H1 (cell line): ENCODE data around the gene TLK2. TPM values are rescaled to one million over a fixed set of nuclear protein-coding genes. Genes with fewer than 3 reads are reported as not detected.

Experiments
- CTCF ChIA-PET: fragments of 300-600 bp; sonication (Branson Sonifier 250); formaldehyde crosslinking; loops from one replicate; lab custom pipeline; 2021; ENCODE audit not compliant: partially characterized antibody; lab: Charles Lee
- POLR2A ChIA-PET: fragments of 300-600 bp; sonication (Branson Sonifier 250); formaldehyde crosslinking; loops from one replicate; lab custom pipeline; 2021; ENCODE audit warnings: inconsistent platforms; ENCODE audit not compliant: partially characterized antibody; lab: Charles Lee
- DNase-seq, 2 experiments: peaks; one replicate each; pipeline versions ENCODE4 v3.0.0 to v3.0.0-alpha.2; 2010 to 2022; ENCODE audit warnings: low spot score in 2 of 2, low read depth in 1 of 2, mixed read lengths in 1 of 2
- FAIRE-seq: peaks from 2 replicates; lab custom pipeline; 2011; peaks lifted over from hg19 to GRCh38; lab: Jason Lieb, UNC
- H2AFZ ChIP-seq: 2 replicates; pipeline ENCODE4 v1.8.1; 2012; ENCODE audit warnings: low read length, inconsistent platforms
- H2AK5ac ChIP-seq: 2 replicates; pipeline ENCODE4 v1.6.1; 2013; ENCODE audit warnings: low read depth, low read length
- H2BK120ac ChIP-seq: replicated peaks from 2 replicates; pipeline ENCODE3; 2013; ENCODE audit warnings: low read depth, low read length, inconsistent platforms
- H2BK12ac ChIP-seq: 2 replicates; pipeline ENCODE4 v1.6.1; 2013; ENCODE audit warnings: low read depth, low read length
- H2BK15ac ChIP-seq: 2 replicates; pipeline ENCODE4 v1.6.1; 2013; ENCODE audit warnings: low read length
- H2BK20ac ChIP-seq: 2 replicates; pipeline ENCODE4 v1.6.1; 2013; ENCODE audit warnings: low read length
- H2BK5ac ChIP-seq: 2 replicates; pipeline ENCODE4 v1.6.1; 2013; ENCODE audit warnings: low read depth, low read length
- H3K14ac ChIP-seq: 2 replicates; pipeline ENCODE4 v1.6.1; 2013; ENCODE audit warnings: inconsistent platforms; ENCODE audit not compliant: insufficient read length
- H3K18ac ChIP-seq: 2 replicates; pipeline ENCODE4 v1.6.1; 2013; ENCODE audit warnings: low read length; ENCODE audit errors: extremely low read depth
- H3K23ac ChIP-seq: 2 replicates; pipeline ENCODE4 v1.6.1; 2013; ENCODE audit warnings: inconsistent platforms; ENCODE audit not compliant: insufficient read length
- H3K23me2 ChIP-seq: 2 replicates; pipeline ENCODE4 v1.6.1; 2013; ENCODE audit warnings: low read depth, low read length
- H3K27ac ChIP-seq: 2 replicates; pipeline ENCODE4 v1.6.1; 2011; ENCODE audit warnings: low read depth, low read length, inconsistent platforms
- H3K27me3 ChIP-seq, 4 experiments: replicated peaks in 1 of 4; 1 replicate in 1 of 4; 2 replicates in 3 of 4; pipeline versions ENCODE4 v1.6.1 to v1.8.1; 2011 to 2013; ENCODE audit warnings: low read length in 3 of 4, mild to moderate bottlenecking in 3 of 4, inconsistent platforms in 2 of 4, mixed read lengths in 2 of 4, moderate library complexity in 1 of 4; ENCODE audit not compliant: control insufficient read depth in 3 of 4, insufficient read depth in 3 of 4; ENCODE audit errors: extremely low read depth in 1 of 4
- H3K36me3 ChIP-seq, 4 experiments: 2 replicates each; pipeline versions ENCODE4 v1.6.1 to v1.8.1; 2011 to 2013; ENCODE audit warnings: mild to moderate bottlenecking in 4 of 4, low read length in 3 of 4, moderate library complexity in 2 of 4, control low read depth in 1 of 4, inconsistent platforms in 1 of 4; ENCODE audit not compliant: insufficient read depth in 4 of 4, control insufficient read depth in 2 of 4
- H3K4ac ChIP-seq: replicated peaks from 2 replicates; pipeline ENCODE3; 2013; ENCODE audit warnings: low read length, low read depth, mixed read lengths, inconsistent platforms; ENCODE audit not compliant: insufficient read length
- H3K4me1 ChIP-seq, 4 experiments: replicated peaks in 1 of 4; 1 replicate in 1 of 4; 2 replicates in 3 of 4; pipeline versions ENCODE4 v1.6.1 to v1.8.1; 2011 to 2013; ENCODE audit warnings: low read length in 3 of 4, inconsistent platforms in 2 of 4, mixed read lengths in 1 of 4; ENCODE audit not compliant: insufficient read depth in 4 of 4, control insufficient read depth in 3 of 4
- H3K4me2 ChIP-seq, 2 experiments: 2 replicates each; pipeline versions ENCODE4 v1.6.1 to v1.8.1; 2011 to 2013; ENCODE audit warnings: low read depth in 2 of 2, low read length in 2 of 2, control low read depth in 1 of 2, inconsistent platforms in 1 of 2, mild to moderate bottlenecking in 1 of 2; ENCODE audit not compliant: insufficient read depth in 1 of 2
- H3K4me3 ChIP-seq, 4 experiments: fragments of 200-600, 300-600 bp in 1 of 4; sonication (generic), shearing (Covaris generic), sonication (Bioruptor Twin) in 1 of 4; 2 replicates each; pipeline versions ENCODE4 v1.5.1 to v1.8.1; 2011 to 2016; ENCODE audit warnings: low read length in 4 of 4, low read depth in 3 of 4, control low read depth in 2 of 4, inconsistent platforms in 2 of 4, mild to moderate bottlenecking in 2 of 4, mixed read lengths in 1 of 4, moderate library complexity in 1 of 4; ENCODE audit not compliant: insufficient read depth in 2 of 4; ENCODE audit errors: extremely low read depth in 1 of 4
- H3K56ac ChIP-seq: replicated peaks from 2 replicates; pipeline ENCODE3; 2013; ENCODE audit warnings: low read depth, mild to moderate bottlenecking, mixed read lengths, low read length, inconsistent platforms; ENCODE audit not compliant: insufficient read length
- H3K79me1 ChIP-seq: 2 replicates; pipeline ENCODE4 v1.6.1; 2013; ENCODE audit warnings: low read depth, low read length, control low read depth
- H3K79me2 ChIP-seq, 2 experiments: 2 replicates each; pipeline versions ENCODE4 v1.6.1 to v1.8.1; 2012 to 2013; ENCODE audit warnings: low read length in 2 of 2, mild to moderate bottlenecking in 2 of 2, inconsistent platforms in 1 of 2; ENCODE audit not compliant: insufficient read depth in 2 of 2, control insufficient read depth in 1 of 2
- H3K9ac ChIP-seq, 4 experiments: replicated peaks in 1 of 4; 1 replicate in 1 of 4; 2 replicates in 3 of 4; pipeline versions ENCODE4 v1.6.1 to v1.8.1; 2011 to 2013; ENCODE audit warnings: low read depth in 3 of 4, low read length in 3 of 4, control low read depth in 2 of 4, mild to moderate bottlenecking in 2 of 4, moderate library complexity in 2 of 4, inconsistent platforms in 1 of 4; ENCODE audit errors: extremely low read depth in 1 of 4
- H3K9me3 ChIP-seq, 2 experiments: 2 replicates each; pipeline versions ENCODE4 v1.6.1 to v1.8.1; 2012 to 2013; ENCODE audit warnings: mild to moderate bottlenecking in 2 of 2, moderate library complexity in 2 of 2, control low read depth in 1 of 2, inconsistent platforms in 1 of 2, low read depth in 1 of 2, low read length in 1 of 2, mixed read lengths in 1 of 2; ENCODE audit not compliant: insufficient read depth in 2 of 2
- H4K20me1 ChIP-seq, 2 experiments: replicated peaks in 1 of 2; 2 replicates each; pipeline versions ENCODE3 to v1.8.1; 2011 to 2013; ENCODE audit warnings: inconsistent platforms in 2 of 2, low read length in 2 of 2, mild to moderate bottlenecking in 1 of 2; ENCODE audit not compliant: insufficient read depth in 2 of 2, control insufficient read depth in 1 of 2
- H4K5ac ChIP-seq: 2 replicates; pipeline ENCODE4 v1.6.1; 2013; ENCODE audit warnings: low read length, low read depth, mixed read lengths, inconsistent platforms; ENCODE audit not compliant: insufficient read length
- H4K8ac ChIP-seq: 2 replicates; pipeline ENCODE4 v1.8.0; 2013; ENCODE audit warnings: mild to moderate bottlenecking, moderate library complexity, low read length, inconsistent platforms; ENCODE audit not compliant: insufficient read depth; ENCODE audit errors: extremely low read depth
- H4K91ac ChIP-seq: replicated peaks from 2 replicates; pipeline ENCODE3; 2013; ENCODE audit warnings: low read length, mixed read lengths, inconsistent platforms; ENCODE audit not compliant: insufficient read length
- BRCA1 ChIP-seq: IDR thresholded peaks from 2 replicates; pipeline ENCODE4 v1.6.1; 2012; ENCODE audit warnings: low read depth, low read length, improper control_type of control experiment
- CREB1 ChIP-seq: IDR thresholded peaks from 2 replicates; pipeline ENCODE4 v1.6.1; 2012; ENCODE audit warnings: inconsistent platforms
- E2F6 ChIP-seq: IDR thresholded peaks from 2 replicates; pipeline ENCODE4 v1.6.1; 2012; ENCODE audit warnings: inconsistent platforms
- POLR2A ChIP-seq, 2 experiments: IDR thresholded peaks; 1 replicate in 1 of 2; 2 replicates in 1 of 2; pipeline ENCODE4 v1.6.1; 2011; ENCODE audit warnings: low read depth in 2 of 2, low read length in 2 of 2, mild to moderate bottlenecking in 2 of 2; ENCODE audit errors: control extremely low read depth in 1 of 2
- SRF ChIP-seq: IDR thresholded peaks from 2 replicates; pipeline ENCODE4 v1.6.1; 2011; ENCODE audit warnings: mild to moderate bottlenecking, low read depth, low read length, moderate library complexity
- YY1 ChIP-seq: IDR thresholded peaks from 2 replicates; pipeline ENCODE4 v1.6.1; 2011; ENCODE audit warnings: low read depth, mild to moderate bottlenecking, low read length
- WGBS, 2 experiments: shearing (Covaris generic) in 1 of 2; methylation state at CpG; one replicate each; pipeline versions ENCODE4 v1.1.6 to v1.1.7; 2013 to 2015; ENCODE audit warnings: low lambda C conversion rate in 2 of 2, mixed read lengths in 2 of 2, inconsistent platforms in 1 of 2, low coverage in 1 of 2, missing lambda C conversion rate in 1 of 2; ENCODE audit not compliant: insufficient replicate concordance in 2 of 2, insufficient coverage in 1 of 2, insufficient read length in 1 of 2; ENCODE audit errors: extremely low coverage in 1 of 2, missing lambda C conversion rate in 1 of 2; 5-methylcytosine and 5-hydroxymethylcytosine counted together
- polyA plus RNA-seq, 7 experiments: library from polyadenylated mRNA; depleted of rRNA in 3 of 7; stranded (reverse) in 5 of 7; unstranded in 2 of 7; fragments of >200 nt in 5 of 7; fragments of 200-250 nt in 2 of 7; gene quantifications; 1 replicate in 5 of 7; 2 replicates in 1 of 7; 4 replicates in 1 of 7; pipeline versions ENCODE4 v1.2.1 to v1.2.3, GENCODE V29; 2011 to 2013; ENCODE audit warnings: missing spikeins in 2 of 7, mixed read lengths in 2 of 7
- total RNA-seq: library from RNA; stranded (reverse); fragmentation: NEBNext Ultra II Directional; extraction: Animal tissue kit (Norgen Biotek cat#: 25700); gene quantifications from 2 replicates; pipeline ENCODE4 v1.2.1, GENCODE V29; 2021

The TLK2 gene
- total and polyA plus RNA-seq, 2 of the 8 experiments (the other 6 are each of a cell fraction or from before 2014, with no cell fraction given) = 43.1 to 59.9 TPM

GRCh38 chr17:62649570-62649969 is 170.9 kb downstream of the TLK2 start:
- H3K9ac ChIP-seq = no peak overlapping the region
- H3K79me1 ChIP-seq = no peaks in the 10 kb centered on the region; the same call in 1 of the 2 replicates
- CTCF ChIA-PET = interaction anchor here (2.1 to 3.2 kb wide), 2 partner anchors 10 to 23 kb away, joined by 5 to 12 read pairs; no protein-coding TSS in a partner anchor
- H3K18ac ChIP-seq = no peak overlapping the region
- no peak overlapping the region for H3K4me2 ChIP-seq
- no peak overlapping the region for H3K56ac ChIP-seq
- no peak overlapping the region for H2BK12ac ChIP-seq
- H4K20me1 ChIP-seq = no peaks in the 10 kb centered on the region
- H3K27ac ChIP-seq = no peak overlapping the region
- H4K5ac ChIP-seq = no peak overlapping the region
- no peak for DNase-seq
- no peak overlapping the region for H4K91ac ChIP-seq
- POLR2A ChIA-PET = interaction anchor here (1.3 kb wide), 1 partner anchor 9 kb away, joined by 4 read pairs; no protein-coding TSS in a partner anchor
- H3K14ac ChIP-seq = no peak overlapping the region
- no peak for FAIRE-seq
- 95% methylated on average over 7 of the region's 7 CpGs; no CpG with 5 or more reads in 1 of the 2 experiments for WGBS, 2 experiments
- H2BK15ac ChIP-seq = no peak overlapping the region
- no peak overlapping the region for H3K4me3 ChIP-seq
- no peak overlapping the region for H2AFZ ChIP-seq
- H3K23ac ChIP-seq = no peak overlapping the region
- H3K36me3 ChIP-seq = no peaks in the 10 kb centered on the region
- H3K9me3 ChIP-seq = no peaks in the 10 kb centered on the region
- H3K27me3 ChIP-seq = peaks cover 0 to 6% (median 3%) of the 10 kb centered on the region in 4 experiments; a peak in 1 of 7 replicates
- H3K79me2 ChIP-seq = no peaks in the 10 kb centered on the region
- H2AK5ac ChIP-seq = no peak overlapping the region
- H2BK20ac ChIP-seq = no peak overlapping the region
- H3K4me1 ChIP-seq = peaks cover 0 to 21% (median 11%) of the 10 kb centered on the region in 4 experiments; a peak in 6 of 7 replicates
- no peak overlapping the region for H2BK120ac ChIP-seq
- no peak overlapping the region for H4K8ac ChIP-seq
- no peak overlapping the region for H3K4ac ChIP-seq
- no peak overlapping the region for H2BK5ac ChIP-seq
- peaks cover 11% of the 10 kb centered on the region for H3K23me2 ChIP-seq
- TF ChIP-seq BRCA1 (no peak), POLR2A (IDR thresholded peaks at IDR 0.05; ENCODE audit: control extremely low read depth in 1 of 2, low read depth in 2 of 2, low read length in 2 of 2) (no peak), CREB1 (no peak), E2F6 (no peak), SRF (no peak), YY1 (no peak)
